Ecto neural progenitor cell (in vitro differentiated cells): ENCODE data around the gene PPFIBP1.
"Not testable (repeated sequence)": the region's sequence is repeated elsewhere in the genome, so short reads cannot be mapped to it uniquely, and the experiment has no call there.

ENCODE experiments used
- DNase-seq: peaks from one replicate; pipeline ENCODE4 v3.0.0-alpha.2; 2018; ENCODE audit warnings: low spot score

Gene PPFIBP1

DNA sequence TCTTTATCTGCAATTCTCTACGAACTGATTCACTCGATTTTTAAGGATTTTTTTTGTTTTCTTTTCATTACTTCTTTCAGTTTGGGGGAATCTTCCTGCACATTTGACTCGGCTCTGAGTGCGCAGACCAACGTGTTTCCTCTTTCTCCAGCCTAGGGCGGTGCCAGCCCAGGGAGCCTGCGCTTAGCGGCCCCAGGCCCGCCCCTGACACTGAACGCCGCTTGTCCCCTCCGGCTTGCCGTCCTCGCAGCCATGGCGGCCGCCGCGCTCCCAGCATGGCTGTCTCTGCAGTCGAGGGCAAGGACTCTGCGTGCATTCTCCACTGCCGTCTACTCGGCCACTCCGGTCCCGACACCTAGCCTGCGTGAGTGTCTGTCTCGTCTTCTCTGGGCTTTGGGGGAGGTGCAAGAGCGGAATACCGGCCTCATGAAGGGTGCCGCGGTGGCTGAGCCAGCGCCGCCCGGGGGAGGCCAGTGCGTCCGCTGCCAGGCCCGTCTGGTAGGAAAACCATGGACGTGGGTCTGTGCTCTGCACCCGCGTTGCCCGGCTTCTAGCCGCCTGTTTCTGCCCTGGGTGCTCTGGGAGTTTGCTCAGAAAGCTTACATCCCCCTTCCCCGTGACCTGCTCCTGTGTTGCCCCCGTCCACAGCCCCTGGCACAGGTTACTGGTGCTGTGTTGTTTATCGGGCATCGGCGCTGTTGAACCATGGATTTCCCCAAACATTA, 186.7 kb downstream of the PPFIBP1 start, which contains the start of gene MRPS35:
TSS of gene MRPS35 (plus strand) at position 241 of the 725 bp plus-strand sequence. CDS start at position 253, 12 bp downstream.
- peak; percentile 95 for DNase-seq

DNA sequence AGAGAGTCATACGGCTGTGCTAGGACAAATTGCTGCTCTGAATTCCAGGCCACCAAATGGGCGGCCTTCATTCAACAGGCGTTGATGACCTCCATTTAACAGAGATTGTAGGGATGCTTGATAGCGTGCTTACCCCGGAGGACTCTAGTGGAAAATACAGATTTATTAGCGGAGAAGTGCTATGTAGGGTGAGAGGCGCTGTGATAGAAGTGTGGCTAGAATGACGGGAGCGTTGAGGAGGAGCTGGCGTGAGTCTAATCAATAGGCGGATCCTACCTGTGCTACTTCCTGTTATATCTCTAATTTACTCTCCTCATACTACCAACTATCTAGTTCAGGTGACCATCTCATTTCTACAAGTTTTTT, 187.3 kb downstream of the PPFIBP1 start:
- DNase-seq: no peak

DNA sequence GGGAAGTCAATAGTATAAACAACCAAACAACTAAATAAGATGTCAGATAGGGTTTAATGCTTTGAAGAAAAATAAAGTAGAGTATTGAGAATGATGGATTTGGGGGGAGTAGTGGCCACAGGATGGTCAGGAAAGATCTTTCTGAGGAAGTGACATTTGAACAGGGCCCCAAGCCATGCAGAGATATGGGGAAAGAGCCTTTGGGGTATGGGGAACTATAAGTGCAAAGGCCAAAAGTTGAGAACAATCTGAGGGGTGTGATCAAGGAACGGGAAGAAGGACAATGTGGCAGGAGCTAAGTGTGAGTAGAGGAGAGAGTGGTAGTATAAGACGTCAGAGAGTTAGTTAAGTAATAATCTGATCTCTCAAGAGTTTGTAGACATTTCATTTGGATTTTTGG, 188.0 kb downstream of the PPFIBP1 start:
- DNase-seq: no peak

DNA sequence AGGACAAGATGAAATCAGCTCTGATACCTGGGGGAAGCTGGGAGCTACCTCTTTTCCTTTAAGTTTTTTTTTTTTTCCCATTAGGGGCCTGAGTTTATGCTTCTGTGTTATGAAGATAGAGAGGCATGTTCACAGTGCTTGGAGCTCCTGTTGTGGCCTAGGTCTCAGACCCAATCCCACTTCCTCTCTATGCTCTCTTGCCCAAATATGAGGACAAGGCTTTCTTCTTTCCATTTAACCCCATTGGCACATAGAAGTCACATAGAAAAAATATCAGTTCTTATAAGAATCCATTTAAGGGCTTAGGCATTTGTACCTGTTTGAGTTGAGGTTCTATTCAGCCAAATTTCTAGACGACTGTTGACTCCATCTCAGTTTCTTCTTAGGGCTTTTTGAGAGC, 199.2 kb downstream of the PPFIBP1 start:
- no peak for DNase-seq

DNA sequence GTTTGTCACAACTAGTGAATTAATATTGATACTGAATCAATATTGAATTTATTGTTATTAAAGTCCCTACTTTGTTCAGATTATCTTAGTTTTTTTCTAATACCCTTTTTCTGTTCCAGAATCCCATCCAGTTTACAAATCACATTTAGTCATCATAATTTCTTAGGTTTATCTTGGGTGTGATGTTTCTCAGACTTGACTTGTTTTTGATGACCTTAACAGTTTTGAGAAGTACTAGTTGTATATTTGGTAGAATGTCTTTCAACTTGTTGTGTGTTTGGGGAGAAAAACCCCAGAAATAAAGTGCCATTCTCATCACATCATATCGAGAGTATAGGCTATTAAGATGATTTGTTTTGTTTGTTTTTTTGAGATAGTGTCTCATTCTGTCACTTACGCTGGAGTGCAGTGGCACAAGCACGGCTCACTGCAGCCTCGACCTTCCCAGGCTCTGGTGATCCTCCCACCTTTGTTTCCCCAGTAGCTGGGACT, 206.1 kb downstream of the PPFIBP1 start:
- no peak for DNase-seq

DNA sequence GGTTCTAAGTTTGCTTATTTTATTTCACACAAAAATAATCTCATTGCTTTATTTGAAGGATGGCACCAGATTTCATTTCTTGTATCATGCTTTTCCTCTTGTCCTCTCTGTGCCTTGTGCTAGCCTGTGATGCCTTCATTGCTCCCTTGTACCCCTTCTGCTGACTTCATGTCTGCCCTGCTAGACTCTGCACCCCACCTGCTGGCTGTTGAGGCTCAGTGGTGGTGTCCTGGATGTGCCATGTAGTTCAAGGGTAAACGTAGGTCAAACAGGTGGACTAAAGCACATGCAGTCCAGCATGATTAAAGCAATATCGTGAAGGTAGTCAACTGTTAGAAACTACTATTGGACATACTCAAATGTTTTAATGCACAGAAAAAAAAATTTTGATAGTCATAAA, 208.3 kb downstream of the PPFIBP1 start:
- DNase-seq: no peak

DNA sequence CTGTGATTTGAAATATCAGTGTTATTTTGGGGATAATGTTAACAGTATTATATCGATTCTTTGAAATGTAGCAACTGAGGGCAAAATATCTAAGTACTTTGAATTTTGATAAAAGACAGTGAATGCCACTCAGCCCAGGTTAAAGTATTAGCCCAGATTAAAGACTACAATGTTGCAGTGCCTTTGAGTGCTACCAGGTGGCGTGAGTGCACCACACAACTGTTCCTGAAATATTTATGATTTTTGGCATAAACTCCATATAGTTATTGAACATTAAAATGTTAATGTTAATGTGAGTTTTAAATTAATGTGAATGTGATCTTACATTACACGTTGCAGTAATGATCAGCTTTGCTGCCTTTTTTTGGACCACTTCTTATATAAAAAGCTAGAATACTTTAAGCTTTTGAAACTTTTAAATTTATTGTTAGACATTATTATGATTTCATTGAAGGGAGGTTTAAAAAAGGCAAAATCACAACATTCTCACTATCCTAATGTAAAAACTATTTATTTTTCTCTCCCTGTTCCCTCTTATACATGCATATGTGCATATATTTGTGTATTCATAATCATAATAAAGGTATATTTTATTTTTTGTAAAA, 209.1 kb downstream of the PPFIBP1 start:
- DNase-seq: no peak

DNA sequence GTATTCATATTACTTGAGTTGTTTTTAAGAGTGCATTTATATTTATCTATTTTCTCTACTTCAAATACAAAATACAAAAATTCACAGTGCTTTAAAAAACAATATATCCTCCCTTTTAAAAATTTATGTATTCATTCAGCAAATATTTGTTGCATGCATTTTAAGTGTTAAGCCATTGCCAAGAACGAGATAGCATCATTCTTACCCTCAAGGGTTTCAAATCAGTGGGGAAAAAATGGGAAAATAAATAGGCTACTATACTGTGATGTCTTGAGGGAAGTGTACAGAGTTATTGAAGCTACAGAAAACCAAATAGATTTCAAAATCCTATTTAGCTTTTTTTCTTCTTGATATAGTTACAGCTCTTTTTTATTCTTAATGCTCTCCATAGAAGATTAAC, 209.8 kb downstream of the PPFIBP1 start:
- no peak for DNase-seq

DNA sequence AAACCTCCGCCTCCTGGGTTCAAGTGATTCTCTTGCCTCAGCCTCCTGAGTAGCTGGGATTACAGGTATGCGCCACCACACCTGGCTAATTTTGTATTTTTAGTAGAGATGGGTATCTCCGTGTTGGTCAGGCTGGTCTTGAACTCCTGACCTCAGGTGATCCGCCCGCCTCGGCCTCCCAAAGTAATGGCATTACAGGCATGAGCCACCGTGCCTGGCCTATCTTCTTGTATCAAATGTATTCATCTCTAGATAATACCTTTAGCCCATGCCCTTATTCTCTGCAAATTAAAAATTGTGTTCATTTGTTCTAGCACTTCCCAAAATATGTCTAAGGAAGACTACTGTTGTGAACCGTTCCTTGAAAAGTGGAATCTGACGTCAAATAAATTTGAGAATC, 210.3 kb downstream of the PPFIBP1 start:
- DNase-seq: not testable (repeated sequence)

DNA sequence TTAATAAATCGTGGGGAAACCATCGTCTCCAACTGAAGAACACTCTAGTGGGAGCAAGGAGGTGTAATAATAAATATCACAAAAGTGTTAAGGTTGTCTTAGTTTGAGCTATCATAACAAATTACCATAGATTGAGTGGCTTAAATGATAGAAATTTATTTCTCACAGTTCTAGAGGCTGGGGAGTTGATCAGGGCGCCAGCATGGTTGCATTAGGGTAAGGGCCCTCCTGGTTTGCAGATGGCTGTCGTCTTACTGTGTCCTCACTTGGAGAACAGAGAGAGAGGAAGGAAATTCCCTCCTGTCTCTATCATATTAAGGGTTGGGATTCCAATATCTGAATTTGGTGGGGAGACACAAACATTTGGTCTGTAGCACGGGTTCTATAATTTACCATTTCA, 219.6 kb downstream of the PPFIBP1 start:
- no peak for DNase-seq
